ENCODE data around the gene PROS1. TPM values are rescaled to one million over a fixed set of nuclear protein-coding genes. Genes with fewer than 3 reads are reported as not detected.

The PROS1 gene
- 9.1 to 13.9 TPM (median 11.6 TPM) in 5 replicates for total RNA-seq (2022; extraction: Qiagen RNA extraction)

GRCh38 chr3:93973131-93974126 lies at the start of gene PROS1:
PROS1 (minus strand) TSS chr3:93973896; CDS start chr3:93973749, 147 bp downstream.

GRCh38 chr3:93979850-93980676 lies 6.4 kb upstream of the PROS1 start, which contains the start of gene ARL13B:
ARL13B (plus strand) TSS chr3:93980155; CDS start chr3:93980424, 269 bp downstream.

Other genes starting within 250 kb of the PROS1 start
- 9.9 to 14.5 TPM (median 11.9 TPM) in 5 replicates for gene ARL13B, start 6.3 kb upstream of the PROS1 start, total RNA-seq (2022; extraction: Qiagen RNA extraction)
- 0.07 to 0.11 TPM in 2 of 5 replicates, not detected in the others for gene STX19, start 54.7 kb upstream of the PROS1 start, total RNA-seq (2022; extraction: Qiagen RNA extraction)
- 2.6 to 4.2 TPM (median 3.3 TPM) in 5 replicates for gene DHFR2, start 89.0 kb upstream of the PROS1 start, total RNA-seq (2022; extraction: Qiagen RNA extraction)
- 5.3 to 7.2 TPM (median 6.1 TPM) in 5 replicates for gene NSUN3, start 89.2 kb upstream of the PROS1 start, total RNA-seq (2022; extraction: Qiagen RNA extraction)